SK-N-SH treated with all-trans-retinoic acid at 6 μM for 48 hours (cell line): ENCODE measurements around the gene KAT7.
A peak's percentile ranks its signal among the peaks of the same experiment; 100 is the strongest.

Experiments
- ATAC-seq: fragments of 200-7000 bp; cut with Tn5 transposase; 3 replicates; pipeline ENCODE4 v1.9.1; 2020; ENCODE audit warnings: mild to moderate bottlenecking, moderate library complexity
- ARNTL ChIP-seq: fragments of 450-650 bp; formaldehyde crosslinking; IDR thresholded peaks from 2 replicates; pipeline ENCODE4 v1.5.0; 2020; ENCODE audit warnings: low read depth, mild to moderate bottlenecking, moderate library complexity, borderline replicate concordance
- BACH2 ChIP-seq: fragments of 250-450 bp; sonication (Bioruptor Pico); IDR thresholded peaks from 2 replicates; pipeline ENCODE4 v1.9.0; 2021; ENCODE audit warnings: mild to moderate bottlenecking, borderline replicate concordance
- CREB5 ChIP-seq: fragments of 250-450 bp; sonication (Bioruptor Pico); IDR thresholded peaks from 2 replicates; pipeline ENCODE4 v1.5.1; 2020; ENCODE audit warnings: low read depth, mild to moderate bottlenecking, moderate library complexity
- CSDC2 ChIP-seq: fragments of 250-450 bp; sonication (Bioruptor Pico); IDR thresholded peaks from 2 replicates; pipeline ENCODE4 v1.5.0; 2020; ENCODE audit warnings: mild to moderate bottlenecking, moderate library complexity
- CSRNP3 ChIP-seq: fragments of 250-450 bp; sonication (Bioruptor Pico); IDR thresholded peaks from 2 replicates; pipeline ENCODE4 v1.5.1; 2021; ENCODE audit warnings: mild to moderate bottlenecking, moderate library complexity
- ESRRG ChIP-seq: fragments of 250-450 bp; sonication (Bioruptor Pico); IDR thresholded peaks from 2 replicates; pipeline ENCODE4 v1.6.1; 2021; ENCODE audit warnings: mild to moderate bottlenecking
- GLIS3 ChIP-seq: fragments of 250-450 bp; sonication (Bioruptor Pico); IDR thresholded peaks from 2 replicates; pipeline ENCODE4 v1.5.0; 2020; ENCODE audit warnings: mild to moderate bottlenecking, moderate library complexity
- ISL1 ChIP-seq: fragments of 250-450 bp; sonication (Bioruptor Pico); IDR thresholded peaks from 2 replicates; pipeline ENCODE4 v2.1.2; 2022; ENCODE audit warnings: mild to moderate bottlenecking, moderate library complexity
- OSR1 ChIP-seq: fragments of 250-450 bp; sonication (Bioruptor Pico); IDR thresholded peaks from 2 replicates; pipeline ENCODE4 v1.8.0; 2022; ENCODE audit warnings: moderate library complexity, mild to moderate bottlenecking, inconsistent platforms
- PATZ1 ChIP-seq: fragments of 250-450 bp; sonication (Bioruptor Pico); IDR thresholded peaks from 2 replicates; pipeline ENCODE4 v1.8.0; 2020; ENCODE audit warnings: mild to moderate bottlenecking, moderate library complexity, borderline replicate concordance
- POU6F1 ChIP-seq: fragments of 250-450 bp; sonication (Bioruptor Pico); IDR thresholded peaks from 2 replicates; pipeline ENCODE4 v1.8.0; 2021; ENCODE audit warnings: low read depth, mild to moderate bottlenecking, moderate library complexity, borderline replicate concordance
- RARB ChIP-seq: fragments of 250-450 bp; sonication (Bioruptor Pico); IDR thresholded peaks from 2 replicates; pipeline ENCODE4 v1.8.0; 2021; ENCODE audit warnings: mild to moderate bottlenecking, moderate library complexity
- SNAI2 ChIP-seq: fragments of 250-450 bp; sonication (Bioruptor Pico); IDR thresholded peaks from 2 replicates; pipeline ENCODE4 v1.5.0; 2020; ENCODE audit warnings: mild to moderate bottlenecking, moderate library complexity
- TCF4 ChIP-seq: fragments of 250-450 bp; sonication (Bioruptor Pico); IDR thresholded peaks from 2 replicates; pipeline ENCODE4 v1.8.0; 2021; ENCODE audit warnings: mild to moderate bottlenecking, moderate library complexity, borderline replicate concordance
- TOX ChIP-seq: fragments of 250-450 bp; sonication (Bioruptor Pico); IDR thresholded peaks from 2 replicates; pipeline ENCODE4 v1.8.0; 2021; ENCODE audit warnings: mild to moderate bottlenecking, moderate library complexity, borderline replicate concordance
- TSHZ2 ChIP-seq: fragments of 250-450 bp; sonication (Bioruptor Pico); IDR thresholded peaks from 2 replicates; pipeline ENCODE4 v1.5.0; 2020; ENCODE audit warnings: mild to moderate bottlenecking, moderate library complexity
- ZC3H10 ChIP-seq: fragments of 250-450 bp; sonication (Bioruptor Pico); IDR thresholded peaks from 2 replicates; pipeline ENCODE4 v1.5.1; 2021; ENCODE audit warnings: mild to moderate bottlenecking, moderate library complexity
- ZFP30 ChIP-seq: fragments of 450-650 bp; formaldehyde crosslinking; IDR thresholded peaks from 2 replicates; pipeline ENCODE4 v1.5.0; 2022; ENCODE audit warnings: mild to moderate bottlenecking, moderate library complexity
- ZNF70 ChIP-seq: fragments of 450-650 bp; formaldehyde crosslinking; IDR thresholded peaks from 2 replicates; pipeline ENCODE4 v1.5.0; 2020; ENCODE audit warnings: mild to moderate bottlenecking, moderate library complexity
- ZNF8 ChIP-seq: fragments of 450-650 bp; formaldehyde crosslinking; IDR thresholded peaks from 2 replicates; pipeline ENCODE4 v1.5.0; 2020; ENCODE audit warnings: mild to moderate bottlenecking, moderate library complexity

KAT7 gene

GRCh38 chr17:49741692-49742076 is 46.8 kb upstream of the KAT7 start:
- no peak for ATAC-seq
- TF ChIP-seq TCF4 (no peak), SNAI2 (CRISPR knock-in tag) (no peak), BACH2 (no peak), ARNTL (CRISPR knock-in tag) (no peak), RARB (CRISPR knock-in tag) (no peak), PATZ1 (no peak), TOX (no peak), ZNF8 (CRISPR knock-in tag) (no peak), ZNF70 (CRISPR knock-in tag) (no peak), ISL1 (CRISPR knock-in tag) (no peak), ZC3H10 (CRISPR knock-in tag) (no peak), CSDC2 (CRISPR knock-in tag) (no peak), GLIS3 (CRISPR knock-in tag) (no peak), TSHZ2 (CRISPR knock-in tag) (no peak), OSR1 (CRISPR knock-in tag) (no peak), POU6F1 (CRISPR knock-in tag) (no peak), ESRRG (no peak), CREB5 (CRISPR knock-in tag) (no peak), CSRNP3 (CRISPR knock-in tag) (no peak), ZFP30 (CRISPR knock-in tag) (no peak)

- TF ChIP-seq CREB5 (CRISPR knock-in tag): no peak
- ATAC-seq: peak; percentile 47
These were observed 46.3 kb upstream of the KAT7 start for GRCh38 chr17:49742166-49742638.
